Trophoblast cell (in vitro differentiated cells and primary cell): ENCODE results near the gene TMEM135.
A peak's percentile ranks its signal among the peaks of the same experiment; 100 is the strongest.

Source experiments
- DNase-seq, 2 donors: peaks; one replicate each; pipeline ENCODE4 v3.0.0-alpha.2; 2016
- H2AFZ ChIP-seq: 2 replicates; pipeline ENCODE4 v1.6.1; 2013; ENCODE audit warnings: low read length, moderate library complexity, mild to moderate bottlenecking; ENCODE audit not compliant: insufficient read depth, poor library complexity
- H2AK5ac ChIP-seq: 2 replicates; pipeline ENCODE4 v1.6.1; 2013; ENCODE audit warnings: mild to moderate bottlenecking, low read length
- H2BK120ac ChIP-seq: 2 replicates; pipeline ENCODE4 v1.6.1; 2013; ENCODE audit warnings: low read length, mild to moderate bottlenecking, moderate library complexity; ENCODE audit not compliant: insufficient read depth, poor library complexity
- H2BK12ac ChIP-seq: 2 replicates; pipeline ENCODE4 v1.6.1; 2013; ENCODE audit warnings: mild to moderate bottlenecking, low read length, moderate library complexity
- H2BK5ac ChIP-seq: 2 replicates; pipeline ENCODE4 v1.6.1; 2013; ENCODE audit warnings: low read length, low read depth, moderate library complexity, mild to moderate bottlenecking; ENCODE audit not compliant: poor library complexity
- H3K14ac ChIP-seq: 2 replicates; pipeline ENCODE4 v1.6.1; 2013; ENCODE audit warnings: mild to moderate bottlenecking, low read length
- H3K18ac ChIP-seq: 2 replicates; pipeline ENCODE4 v1.6.1; 2013; ENCODE audit warnings: mild to moderate bottlenecking, low read length
- H3K23ac ChIP-seq: 2 replicates; pipeline ENCODE4 v1.6.1; 2013; ENCODE audit warnings: low read length
- H3K27ac ChIP-seq: 2 replicates; pipeline ENCODE4 v1.5.1; 2013; ENCODE audit warnings: low read depth, mild to moderate bottlenecking, inconsistent platforms, low read length, moderate library complexity
- H3K27me3 ChIP-seq: 2 replicates; pipeline ENCODE4 v1.6.1; 2013; ENCODE audit warnings: inconsistent platforms, mild to moderate bottlenecking, low read length, moderate library complexity; ENCODE audit not compliant: insufficient read depth
- H3K36me3 ChIP-seq, 2 experiments: 1 replicate in 1 of 2; 2 replicates in 1 of 2; pipeline ENCODE4 v1.6.1; 2013; ENCODE audit warnings: low read length in 2 of 2, mild to moderate bottlenecking in 2 of 2, moderate library complexity in 1 of 2; ENCODE audit not compliant: insufficient read depth in 2 of 2, control insufficient read depth in 1 of 2
- H3K4ac ChIP-seq: 2 replicates; pipeline ENCODE4 v1.6.1; 2013; ENCODE audit warnings: low read depth, mild to moderate bottlenecking, low read length, moderate library complexity
- H3K4me1 ChIP-seq, 2 experiments: 1 replicate in 1 of 2; 2 replicates in 1 of 2; pipeline ENCODE4 v1.6.1; 2013; ENCODE audit warnings: low read length in 2 of 2, mild to moderate bottlenecking in 2 of 2, moderate library complexity in 1 of 2; ENCODE audit not compliant: insufficient read depth in 2 of 2, control insufficient read depth in 1 of 2
- H3K4me2 ChIP-seq: 2 replicates; pipeline ENCODE4 v1.6.1; 2013; ENCODE audit warnings: inconsistent platforms, mild to moderate bottlenecking, low read length, moderate library complexity
- H3K4me3 ChIP-seq: 2 replicates; pipeline ENCODE4 v1.5.1; 2013; ENCODE audit warnings: mild to moderate bottlenecking, low read depth, low read length, inconsistent platforms
- H3K79me1 ChIP-seq: one replicate; pipeline ENCODE4 v1.6.1; 2013; ENCODE audit warnings: low read length
- H3K79me2 ChIP-seq: 2 replicates; pipeline ENCODE4 v1.6.1; 2013; ENCODE audit warnings: low read length, mild to moderate bottlenecking; ENCODE audit not compliant: control insufficient read depth, insufficient read depth, poor library complexity
- H3K9ac ChIP-seq: 2 replicates; pipeline ENCODE4 v1.6.1; 2013; ENCODE audit warnings: mild to moderate bottlenecking, low read length
- H3K9me3 ChIP-seq: 2 replicates; pipeline ENCODE4 v1.6.1; 2013; ENCODE audit warnings: low read depth, mild to moderate bottlenecking, control low read depth, inconsistent platforms, low read length; ENCODE audit not compliant: insufficient read depth
- H4K12ac ChIP-seq: 2 replicates; pipeline ENCODE4 v1.6.1; 2013; ENCODE audit warnings: low read depth, mild to moderate bottlenecking, low read length, moderate library complexity
- H4K8ac ChIP-seq: 2 replicates; pipeline ENCODE4 v1.6.1; 2013; ENCODE audit warnings: low read depth, mild to moderate bottlenecking, low read length, moderate library complexity
- H4K91ac ChIP-seq: one replicate; pipeline ENCODE4 v1.6.1; 2013; ENCODE audit warnings: low read depth, mild to moderate bottlenecking, low read length, moderate library complexity
- WGBS: extraction: QIAGEN DNeasy Blood & Tissue Kit; methylation state at CpG from one replicate; pipeline ENCODE4 v1.1.7; 2013; ENCODE audit warnings: missing lambda C conversion rate; ENCODE audit not compliant: insufficient read length, insufficient coverage; ENCODE audit errors: extremely low coverage; 5-methylcytosine and 5-hydroxymethylcytosine counted together

Gene TMEM135

GRCh38 chr11:87213444-87213843 lies 175.7 kb downstream of the TMEM135 start:
- no peak overlapping the region for H4K8ac ChIP-seq
- no peak overlapping the region for H2AFZ ChIP-seq
- no CpG with 5 or more reads among the region's 2 CpGs for WGBS
- DNase-seq, result no peak
- H3K23ac ChIP-seq, result no peak overlapping the region
- no peaks in the 10 kb centered on the region for H3K36me3 ChIP-seq
- no peak overlapping the region for H2BK12ac ChIP-seq
- H3K4ac ChIP-seq, result no peak overlapping the region
- no peak overlapping the region for H4K12ac ChIP-seq
- H2AK5ac ChIP-seq, result no peak overlapping the region
- no peaks in the 10 kb centered on the region for H3K79me2 ChIP-seq
- no peak overlapping the region for H2BK120ac ChIP-seq
- no peak overlapping the region for H3K4me2 ChIP-seq
- no peak overlapping the region for H3K14ac ChIP-seq
- no peak overlapping the region for H2BK5ac ChIP-seq
- H3K4me1 ChIP-seq, result no peaks in the 10 kb centered on the region
- H3K9me3 ChIP-seq, result no peaks in the 10 kb centered on the region
- no peak overlapping the region for H3K9ac ChIP-seq
- no peak overlapping the region for H3K4me3 ChIP-seq
- H3K27me3 ChIP-seq, result no peaks in the 10 kb centered on the region
- H4K91ac ChIP-seq, result no peak overlapping the region
- H3K27ac ChIP-seq, result no peak overlapping the region
- H3K18ac ChIP-seq, result no peak overlapping the region
- H3K79me1 ChIP-seq, result no peaks in the 10 kb centered on the region

GRCh38 chr11:87215236-87215635 lies 177.5 kb downstream of the TMEM135 start:
- Histone ChIP-seq H2BK12ac (no peak overlapping the region), H2AK5ac (no peak overlapping the region), H3K27ac (no peak overlapping the region), H3K36me3 (peaks cover 0 to 2% of the 10 kb centered on the region in 2 experiments), H2BK5ac (no peak overlapping the region), H3K27me3 (no peaks in the 10 kb centered on the region), H4K8ac (no peak overlapping the region), H3K9ac (no peak overlapping the region), H3K23ac (peak overlapping the region; percentile 3), H3K4me2 (no peak overlapping the region), H4K91ac (no peak overlapping the region), H3K4me1 (no peaks in the 10 kb centered on the region), H3K4me3 (no peak overlapping the region), H3K18ac (no peak overlapping the region), H2BK120ac (no peak overlapping the region), H3K14ac (no peak overlapping the region), H3K9me3 (no peaks in the 10 kb centered on the region), H3K79me1 (no peaks in the 10 kb centered on the region), H4K12ac (no peak overlapping the region), H3K79me2 (no peaks in the 10 kb centered on the region), H2AFZ (no peak overlapping the region), H3K4ac (no peak overlapping the region)
- DNase-seq, result peak in 1 of 2 donors; percentile 20
- no CpG with 5 or more reads among the region's 1 CpG for WGBS

GRCh38 chr11:87219266-87219665 lies 181.5 kb downstream of the TMEM135 start:
- H3K27ac ChIP-seq, result no peak overlapping the region
- no peaks in the 10 kb centered on the region for H3K9me3 ChIP-seq
- no peak overlapping the region for H3K18ac ChIP-seq
- no peak overlapping the region for H3K4me3 ChIP-seq
- no peak overlapping the region for H4K8ac ChIP-seq
- H2BK120ac ChIP-seq, result no peak overlapping the region
- no CpG with 5 or more reads among the region's 4 CpGs for WGBS
- no peak overlapping the region for H4K12ac ChIP-seq
- H4K91ac ChIP-seq, result no peak overlapping the region
- H2BK12ac ChIP-seq, result no peak overlapping the region
- H3K27me3 ChIP-seq, result no peaks in the 10 kb centered on the region
- H2AK5ac ChIP-seq, result no peak overlapping the region
- no peaks in the 10 kb centered on the region for H3K79me1 ChIP-seq
- H3K4me1 ChIP-seq, result no peaks in the 10 kb centered on the region
- no peak for DNase-seq
- no peak overlapping the region for H3K23ac ChIP-seq
- no peak overlapping the region for H3K4me2 ChIP-seq
- H2BK5ac ChIP-seq, result no peak overlapping the region
- no peak overlapping the region for H3K9ac ChIP-seq
- H3K14ac ChIP-seq, result no peak overlapping the region
- H2AFZ ChIP-seq, result no peak overlapping the region
- H3K36me3 ChIP-seq, result peaks cover 0 to 2% of the 10 kb centered on the region in 2 experiments
- no peaks in the 10 kb centered on the region for H3K79me2 ChIP-seq
- no peak overlapping the region for H3K4ac ChIP-seq

GRCh38 chr11:87223816-87224215 lies 186.1 kb downstream of the TMEM135 start:
- H3K27me3 ChIP-seq, result no peaks in the 10 kb centered on the region
- H3K9ac ChIP-seq, result no peak overlapping the region
- no peaks in the 10 kb centered on the region for H3K9me3 ChIP-seq
- no peak overlapping the region for H4K91ac ChIP-seq
- H3K79me2 ChIP-seq, result no peaks in the 10 kb centered on the region
- no peak overlapping the region for H2BK120ac ChIP-seq
- no peak overlapping the region for H3K27ac ChIP-seq
- H3K23ac ChIP-seq, result no peak overlapping the region
- H3K36me3 ChIP-seq, result no peaks in the 10 kb centered on the region
- no peak overlapping the region for H2AFZ ChIP-seq
- no peak overlapping the region for H3K4me2 ChIP-seq
- no peak for DNase-seq
- H2BK12ac ChIP-seq, result no peak overlapping the region
- no CpG with 5 or more reads among the region's 2 CpGs for WGBS
- H3K4ac ChIP-seq, result no peak overlapping the region
- no peak overlapping the region for H3K14ac ChIP-seq
- H2AK5ac ChIP-seq, result no peak overlapping the region
- no peaks in the 10 kb centered on the region for H3K79me1 ChIP-seq
- H3K4me1 ChIP-seq, result no peaks in the 10 kb centered on the region
- H4K8ac ChIP-seq, result no peak overlapping the region
- no peak overlapping the region for H4K12ac ChIP-seq
- H3K18ac ChIP-seq, result no peak overlapping the region
- no peak overlapping the region for H3K4me3 ChIP-seq
- no peak overlapping the region for H2BK5ac ChIP-seq
